A549 (cell line): ENCODE results near the gene FNTB.

Experiments used
- CHD2 ChIP-seq: fragments of 150-350 bp; IDR thresholded peaks from 2 replicates; pipeline ENCODE4 v1.6.1; 2014; ENCODE audit warnings: low read length; ENCODE audit not compliant: partially characterized antibody
- CTCF ChIP-seq: fragments of >200 bp; sonication (Bioruptor Twin); formaldehyde crosslinking; IDR thresholded peaks from 3 replicates; pipeline ENCODE4 v1.5.1; 2016
- ELK1 ChIP-seq: fragments of 150-350 bp; IDR thresholded peaks from 2 replicates; pipeline ENCODE4 v1.6.1; 2014; ENCODE audit warnings: low read depth, mild to moderate bottlenecking, low read length
- JUNB ChIP-seq: fragments of >200 bp; sonication (Bioruptor Twin); formaldehyde crosslinking; IDR thresholded peaks from 2 replicates; pipeline ENCODE4 v1.6.1; 2016
- MYC ChIP-seq: IDR thresholded peaks from 2 replicates; pipeline ENCODE4 v1.6.1; 2012; ENCODE audit warnings: mild to moderate bottlenecking, inconsistent platforms, low read length, improper control_type of control experiment, borderline replicate concordance
- NFE2L2 ChIP-seq: fragments of 150-350 bp; conservative IDR thresholded peaks from 2 replicates; pipeline ENCODE4 v1.6.1; 2014; ENCODE audit warnings: low read length
- NR3C1 ChIP-seq: fragments of >200 bp; sonication (Bioruptor Twin); formaldehyde crosslinking; IDR thresholded peaks from 3 replicates; pipeline ENCODE4 v1.6.1; 2017
- POLR2A ChIP-seq: IDR thresholded peaks from 2 replicates; pipeline ENCODE4 v1.6.1; 2012; ENCODE audit warnings: mild to moderate bottlenecking, low read length
- REST ChIP-seq: fragments of 200-600 bp; sonication (generic); IDR thresholded peaks from 2 replicates; pipeline ENCODE4 v1.6.1; 2016; ENCODE audit warnings: antibody characterized with exemption, mild to moderate bottlenecking, moderate library complexity
- SMC3 ChIP-seq: fragments of >200 bp; sonication (Bioruptor Twin); formaldehyde crosslinking; IDR thresholded peaks from 3 replicates; pipeline ENCODE4 v1.6.1; 2018; ENCODE audit warnings: inconsistent platforms
- USF2 ChIP-seq: fragments of 450-650 bp; IDR thresholded peaks from 2 replicates; pipeline ENCODE4 v1.6.1; 2014; ENCODE audit warnings: antibody characterized with exemption
- ZNF302 ChIP-seq: fragments of 250-450 bp; sonication (Bioruptor Pico); IDR thresholded peaks from 2 replicates; pipeline ENCODE4 v1.9.0; 2021; ENCODE audit warnings: inconsistent platforms, mild to moderate bottlenecking, moderate library complexity
- TF ChIP-seq, protein P1 (sequence below): IDR thresholded peaks from 2 replicates; pipeline ENCODE4 v1.6.1; 2012

DNA sequence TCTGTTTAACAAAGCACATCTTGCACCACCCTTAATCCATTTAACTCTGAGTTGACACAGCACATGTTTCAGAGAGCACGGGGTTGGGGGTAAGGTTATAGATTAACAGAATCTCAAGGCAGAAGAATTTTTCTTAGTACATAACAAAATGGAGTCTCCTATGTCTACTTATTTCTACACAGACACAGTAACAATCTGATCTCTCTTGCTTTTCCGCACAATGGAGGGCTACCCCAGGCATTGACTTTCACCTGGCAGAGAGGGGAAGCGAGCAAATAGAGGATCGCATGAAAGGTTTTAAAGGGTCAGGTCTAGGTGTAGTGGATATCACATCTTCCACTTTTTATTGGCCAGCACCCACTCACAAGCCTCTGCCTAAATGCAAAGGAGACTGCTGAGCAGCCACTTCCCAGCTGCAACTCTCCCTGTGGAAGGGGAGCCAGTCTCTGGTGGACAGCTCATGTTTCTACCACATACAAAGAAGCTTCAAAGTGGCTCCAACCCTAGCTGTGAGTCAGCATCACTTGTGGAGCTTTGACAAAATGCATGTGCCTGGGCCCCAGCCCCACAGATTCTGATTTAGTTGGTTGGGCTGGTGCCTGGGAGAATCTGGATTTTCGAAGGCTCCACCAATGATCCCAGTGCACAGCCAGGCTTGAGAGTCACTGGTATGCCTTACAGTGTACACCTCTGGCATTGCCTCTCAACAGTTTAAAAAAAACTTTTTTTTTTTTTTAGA, 7.2 kb upstream of the FNTB start:
- TF ChIP-seq ELK1 (no peak), CHD2 (no peak), POLR2A (no peak), CTCF (no peak), USF2 (no peak), REST (no peak), NFE2L2 (no peak), NR3C1 (no peak), ZNF302 (peak; percentile 98), MYC (no peak), JUNB (no peak), SMC3 (no peak)
- TF ChIP-seq, protein P1, sequence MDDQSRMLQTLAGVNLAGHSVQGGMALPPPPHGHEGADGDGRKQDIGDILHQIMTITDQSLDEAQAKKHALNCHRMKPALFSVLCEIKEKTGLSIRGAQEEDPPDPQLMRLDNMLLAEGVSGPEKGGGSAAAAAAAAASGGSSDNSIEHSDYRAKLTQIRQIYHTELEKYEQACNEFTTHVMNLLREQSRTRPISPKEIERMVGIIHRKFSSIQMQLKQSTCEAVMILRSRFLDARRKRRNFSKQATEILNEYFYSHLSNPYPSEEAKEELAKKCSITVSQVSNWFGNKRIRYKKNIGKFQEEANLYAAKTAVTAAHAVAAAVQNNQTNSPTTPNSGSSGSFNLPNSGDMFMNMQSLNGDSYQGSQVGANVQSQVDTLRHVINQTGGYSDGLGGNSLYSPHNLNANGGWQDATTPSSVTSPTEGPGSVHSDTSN, result no peak
